Vagina (tissue), 2 donors: Measurements from ENCODE around the gene AGBL2.

Experiments
- POLR2A ChIP-seq, 2 donors: fragments of 450-650 bp; IDR thresholded peaks; one replicate each; pipeline ENCODE4 v1.6.1; 2017; ENCODE audit warnings: antibody characterized with exemption in 2 of 2, mild to moderate bottlenecking in 2 of 2, moderate library complexity in 2 of 2
- POLR2AphosphoS5 ChIP-seq, 2 donors: sonication (generic); formaldehyde crosslinking; IDR thresholded peaks; one replicate each; pipeline ENCODE4 v1.9.0; 2017; ENCODE audit warnings: antibody characterized with exemption in 2 of 2, mild to moderate bottlenecking in 2 of 2, low read depth in 1 of 2; ENCODE audit not compliant: insufficient read depth in 1 of 2
- TF ChIP-seq, protein P1 (sequence below), 3 experiments: fragments of 450-650 bp in 2 of 3; fragments of 200-600 bp in 1 of 3; sonication (generic) in 1 of 3; IDR thresholded peaks; one replicate each; pipeline ENCODE4 v1.5.1; 2017 to 2019; ENCODE audit warnings: antibody characterized with exemption in 3 of 3, mild to moderate bottlenecking in 2 of 3, moderate library complexity in 2 of 3

DNA sequence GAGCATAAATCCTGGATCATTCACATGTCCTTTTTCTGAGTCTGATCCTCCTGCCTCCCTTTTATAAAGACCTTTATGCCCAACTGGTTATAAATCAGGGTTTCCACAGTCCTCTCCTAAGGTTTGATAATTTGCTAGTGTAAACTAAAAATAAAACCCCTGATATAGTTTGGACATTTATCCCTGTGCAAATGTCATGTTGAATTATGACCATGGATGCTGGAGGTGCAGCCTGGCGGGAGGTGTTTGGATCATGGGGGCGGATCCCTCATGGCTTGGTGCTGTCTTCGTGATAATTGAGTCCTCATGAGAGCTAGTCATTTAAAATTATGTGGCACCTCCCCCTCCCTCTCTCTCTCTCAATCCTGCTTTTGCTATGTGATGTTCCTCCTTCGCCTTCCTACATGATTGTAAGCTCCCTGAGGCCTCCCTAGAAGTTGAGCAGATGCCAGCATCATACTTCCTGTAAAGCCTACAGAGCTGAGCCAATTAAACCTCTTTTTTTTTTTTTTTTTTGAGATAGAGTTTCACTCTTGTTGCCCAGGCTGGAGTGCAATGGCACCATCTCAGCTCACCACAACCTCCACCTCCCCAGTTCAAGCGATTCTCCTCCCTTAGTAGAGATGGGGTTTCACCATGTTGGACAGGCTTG is 63.2 kb downstream of the AGBL2 start:
- TF ChIP-seq, protein P1, sequence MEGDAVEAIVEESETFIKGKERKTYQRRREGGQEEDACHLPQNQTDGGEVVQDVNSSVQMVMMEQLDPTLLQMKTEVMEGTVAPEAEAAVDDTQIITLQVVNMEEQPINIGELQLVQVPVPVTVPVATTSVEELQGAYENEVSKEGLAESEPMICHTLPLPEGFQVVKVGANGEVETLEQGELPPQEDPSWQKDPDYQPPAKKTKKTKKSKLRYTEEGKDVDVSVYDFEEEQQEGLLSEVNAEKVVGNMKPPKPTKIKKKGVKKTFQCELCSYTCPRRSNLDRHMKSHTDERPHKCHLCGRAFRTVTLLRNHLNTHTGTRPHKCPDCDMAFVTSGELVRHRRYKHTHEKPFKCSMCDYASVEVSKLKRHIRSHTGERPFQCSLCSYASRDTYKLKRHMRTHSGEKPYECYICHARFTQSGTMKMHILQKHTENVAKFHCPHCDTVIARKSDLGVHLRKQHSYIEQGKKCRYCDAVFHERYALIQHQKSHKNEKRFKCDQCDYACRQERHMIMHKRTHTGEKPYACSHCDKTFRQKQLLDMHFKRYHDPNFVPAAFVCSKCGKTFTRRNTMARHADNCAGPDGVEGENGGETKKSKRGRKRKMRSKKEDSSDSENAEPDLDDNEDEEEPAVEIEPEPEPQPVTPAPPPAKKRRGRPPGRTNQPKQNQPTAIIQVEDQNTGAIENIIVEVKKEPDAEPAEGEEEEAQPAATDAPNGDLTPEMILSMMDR (IDR thresholded peaks at IDR 0.05), result no peak
- TF ChIP-seq POLR2A (IDR thresholded peaks at IDR 0.05), result no peak
- TF ChIP-seq POLR2AphosphoS5 (IDR thresholded peaks at IDR 0.05; ENCODE audit: insufficient read depth in 1 of 2, low read depth in 1 of 2), result no peak
